ENCODE measurements around the gene CDC42EP5.

Gene CDC42EP5

DNA sequence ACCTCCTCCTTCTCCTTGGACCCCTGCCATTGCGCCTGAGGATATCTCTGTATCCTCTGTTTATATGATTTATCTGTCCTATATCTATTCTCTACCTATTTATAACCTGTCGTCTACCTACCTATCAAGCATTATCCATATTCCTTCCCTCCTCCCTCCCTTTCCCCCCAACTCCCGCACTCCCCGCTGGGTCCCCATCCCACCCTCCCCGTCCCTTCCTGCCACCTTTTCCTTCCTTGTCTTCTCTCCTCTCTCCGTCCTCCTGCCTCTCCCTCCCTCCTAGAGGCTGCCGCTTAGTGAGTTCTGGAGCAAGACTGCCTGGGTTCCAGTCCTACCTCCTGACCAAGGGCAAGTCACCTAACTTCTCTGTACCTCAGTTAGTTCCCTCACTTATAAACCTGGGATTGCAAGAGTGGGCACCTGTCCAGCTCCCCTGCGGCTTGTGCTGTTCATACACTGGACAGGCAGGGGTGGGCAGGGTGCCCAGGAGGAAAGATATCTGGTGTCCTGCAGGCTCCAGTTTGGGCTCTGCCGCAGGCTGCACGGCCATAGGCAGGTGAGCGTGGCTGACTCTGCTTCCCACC is 41.7 kb downstream of the CDC42EP5 start:
- no peaks in the 10 kb centered on the region for H3K79me2 ChIP-seq (ENCODE audit: control insufficient read depth, insufficient read depth, low read length)
- DNase-seq = no peak
- 100% methylated on average over 2 of the region's 11 CpGs for WGBS (ENCODE audit: extremely low coverage, insufficient coverage, low lambda C conversion rate)

DNA sequence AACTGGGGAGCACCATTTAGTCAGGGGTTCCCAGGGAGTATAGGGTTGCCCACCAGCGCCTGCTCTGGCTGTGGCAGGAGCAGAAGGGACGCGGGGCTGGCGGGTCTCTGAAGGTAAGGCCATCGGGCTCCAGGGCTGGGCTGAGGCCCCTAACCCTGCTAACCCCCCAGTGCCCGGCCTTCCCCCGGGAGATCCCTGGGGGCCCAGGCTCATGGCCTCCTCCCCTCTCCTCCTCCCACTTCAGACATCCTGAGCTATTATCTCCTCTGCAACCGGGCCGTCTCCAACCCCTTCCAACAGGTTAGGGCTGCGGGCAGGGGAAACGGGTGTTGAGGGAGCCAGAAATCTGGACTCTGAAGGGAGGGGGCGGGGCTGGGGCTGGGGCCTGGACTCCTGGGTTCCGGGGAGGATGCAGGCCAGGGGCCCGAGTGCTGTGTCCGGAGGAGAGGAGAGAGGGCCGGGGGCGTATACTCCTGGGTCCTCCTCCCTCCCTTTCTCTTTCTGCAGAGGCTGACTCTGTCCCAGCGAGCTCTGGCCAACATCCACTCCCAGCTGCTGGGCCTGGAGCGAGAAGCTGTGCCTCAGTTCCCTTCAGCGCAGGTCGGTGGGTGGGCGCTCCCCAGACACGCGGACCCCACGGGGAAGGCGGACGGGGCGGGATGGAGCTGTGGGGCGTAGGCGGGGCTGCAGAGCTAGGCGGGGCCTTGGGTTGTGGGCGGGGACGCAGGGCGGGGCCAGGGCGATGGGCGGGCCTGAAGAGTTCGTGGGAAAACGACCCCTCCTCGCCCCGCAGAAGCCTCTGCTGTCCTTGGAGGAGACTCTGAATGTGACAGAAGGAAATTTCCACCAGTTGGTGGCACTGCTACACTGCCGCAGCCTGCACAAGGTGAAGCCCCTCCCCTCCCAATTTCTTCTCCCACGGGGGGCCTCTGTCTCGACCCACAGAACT is 42.5 kb downstream of the CDC42EP5 start:
- H3K36me3 ChIP-seq (ENCODE audit: control insufficient read depth, insufficient read depth, low read length) = no peaks in the 10 kb centered on the region
- H3K27ac ChIP-seq (ENCODE audit: low read depth, low read length) = no peak overlapping the region
- no peak overlapping the region for H4K5ac ChIP-seq (ENCODE audit: low read length)
- no peaks in the 10 kb centered on the region for H3K27me3 ChIP-seq (ENCODE audit: insufficient read depth, low read length, poor library complexity)
- peak; percentile 91 for DNase-seq
- no peak overlapping the region for H2BK15ac ChIP-seq (replicated peaks; ENCODE audit: low read depth)
- no peak overlapping the region for H2BK5ac ChIP-seq (ENCODE audit: low read length)
- no CpG with 5 or more reads among the region's 43 CpGs for WGBS (ENCODE audit: extremely low coverage, insufficient coverage, low lambda C conversion rate)
- H3K23ac ChIP-seq (ENCODE audit: low read length) = no peak overlapping the region
- peak overlapping the region; percentile 30 for H3K9ac ChIP-seq (ENCODE audit: low read length)
- no peak overlapping the region for H2BK120ac ChIP-seq (ENCODE audit: low read depth, low read length)
- H3K56ac ChIP-seq (ENCODE audit: low read length) = peak overlapping the region; percentile 81
- no peaks in the 10 kb centered on the region for H3K4me1 ChIP-seq (ENCODE audit: control insufficient read depth, low read depth, low read length)
- H3K4ac ChIP-seq (ENCODE audit: low read depth, low read length) = no peak overlapping the region
- peak overlapping the region; percentile 96 for H3K4me2 ChIP-seq (ENCODE audit: low read length)
- H3K18ac ChIP-seq (ENCODE audit: low read length) = no peak overlapping the region
- no peaks in the 10 kb centered on the region for H3K79me1 ChIP-seq (ENCODE audit: low read length)
- H4K8ac ChIP-seq (ENCODE audit: low read depth, low read length) = no peak overlapping the region
- no peak overlapping the region for H2AK5ac ChIP-seq (ENCODE audit: low read length)
- H3K4me3 ChIP-seq (ENCODE audit: low read length) = no peak overlapping the region
- no peaks in the 10 kb centered on the region for H3K79me2 ChIP-seq (ENCODE audit: control insufficient read depth, insufficient read depth, low read length)

More for the DNA sequence above, 41.7 kb downstream of the CDC42EP5 start:
- Histone ChIP-seq H3K79me1 (ENCODE audit: low read length) (no peaks in the 10 kb centered on the region), H3K27ac (ENCODE audit: low read depth, low read length) (no peak overlapping the region), H3K4me1 (ENCODE audit: control insufficient read depth, low read depth, low read length) (no peaks in the 10 kb centered on the region), H2BK120ac (ENCODE audit: low read depth, low read length) (no peak overlapping the region), H3K27me3 (ENCODE audit: insufficient read depth, low read length, poor library complexity) (no peaks in the 10 kb centered on the region), H3K18ac (ENCODE audit: low read length) (no peak overlapping the region), H2BK15ac (replicated peaks; ENCODE audit: low read depth) (no peak overlapping the region), H3K9ac (ENCODE audit: low read length) (no peak overlapping the region), H3K56ac (ENCODE audit: low read length) (no peak overlapping the region), H3K23ac (ENCODE audit: low read length) (no peak overlapping the region), H3K36me3 (ENCODE audit: control insufficient read depth, insufficient read depth, low read length) (no peaks in the 10 kb centered on the region), H2BK5ac (ENCODE audit: low read length) (no peak overlapping the region), H3K4ac (ENCODE audit: low read depth, low read length) (no peak overlapping the region), H4K5ac (ENCODE audit: low read length) (no peak overlapping the region), H2AK5ac (ENCODE audit: low read length) (no peak overlapping the region), H4K8ac (ENCODE audit: low read depth, low read length) (no peak overlapping the region), H3K4me3 (ENCODE audit: low read length) (no peak overlapping the region), H3K4me2 (ENCODE audit: low read length) (no peak overlapping the region)

DNA sequence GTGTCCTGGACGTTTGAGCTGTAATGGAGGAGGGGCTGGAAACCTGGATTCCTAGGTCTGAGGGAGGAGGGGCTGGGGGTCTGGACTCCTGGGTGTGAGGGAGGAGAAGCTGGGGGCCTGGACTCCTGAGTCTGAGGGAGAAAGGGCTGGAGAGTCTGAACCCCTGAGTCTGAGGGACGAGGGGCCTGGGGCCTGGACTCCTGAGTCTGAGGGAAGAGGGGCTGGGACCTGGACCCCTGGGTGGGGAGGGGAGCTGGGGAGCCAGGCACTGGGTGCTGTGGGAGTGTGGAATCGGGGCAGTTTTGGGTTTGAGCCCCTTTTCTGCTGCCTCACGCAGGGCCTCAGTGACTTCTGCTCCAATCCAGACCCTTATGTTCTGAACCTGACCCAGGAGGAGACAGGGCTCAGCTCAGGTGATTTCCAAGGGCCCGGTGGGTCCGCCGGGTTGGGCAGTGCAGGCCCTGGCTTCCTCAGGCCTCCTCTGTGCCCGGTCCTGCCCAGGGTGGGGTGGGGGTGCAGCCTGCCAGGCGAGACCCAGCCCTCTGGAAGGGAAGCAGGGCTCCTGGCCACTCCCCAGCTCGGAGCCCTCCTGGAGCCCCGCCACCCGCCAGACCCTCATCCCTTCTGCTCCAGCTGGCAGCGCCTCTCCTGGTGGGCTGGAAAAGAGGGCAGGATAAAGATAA is 43.4 kb downstream of the CDC42EP5 start:
- no peak overlapping the region for H2AK5ac ChIP-seq (ENCODE audit: low read length)
- H3K18ac ChIP-seq (ENCODE audit: low read length) = no peak overlapping the region
- no peak overlapping the region for H2BK5ac ChIP-seq (ENCODE audit: low read length)
- no peak for DNase-seq
- H3K79me2 ChIP-seq (ENCODE audit: control insufficient read depth, insufficient read depth, low read length) = no peaks in the 10 kb centered on the region
- no peak overlapping the region for H2BK15ac ChIP-seq (replicated peaks; ENCODE audit: low read depth)
- H3K27me3 ChIP-seq (ENCODE audit: insufficient read depth, low read length, poor library complexity) = no peaks in the 10 kb centered on the region
- H3K27ac ChIP-seq (ENCODE audit: low read depth, low read length) = no peak overlapping the region
- H4K8ac ChIP-seq (ENCODE audit: low read depth, low read length) = no peak overlapping the region
- no peaks in the 10 kb centered on the region for H3K36me3 ChIP-seq (ENCODE audit: control insufficient read depth, insufficient read depth, low read length)
- no peak overlapping the region for H3K23ac ChIP-seq (ENCODE audit: low read length)
- no peak overlapping the region for H3K4me3 ChIP-seq (ENCODE audit: low read length)
- no peak overlapping the region for H3K4ac ChIP-seq (ENCODE audit: low read depth, low read length)
- H3K56ac ChIP-seq (ENCODE audit: low read length) = no peak overlapping the region
- no peak overlapping the region for H4K5ac ChIP-seq (ENCODE audit: low read length)
- H3K4me1 ChIP-seq (ENCODE audit: control insufficient read depth, low read depth, low read length) = no peaks in the 10 kb centered on the region
- no peaks in the 10 kb centered on the region for H3K79me1 ChIP-seq (ENCODE audit: low read length)
- H3K4me2 ChIP-seq (ENCODE audit: low read length) = no peak overlapping the region
- H2BK120ac ChIP-seq (ENCODE audit: low read depth, low read length) = no peak overlapping the region
- H3K9ac ChIP-seq (ENCODE audit: low read length) = no peak overlapping the region
- no CpG with 5 or more reads among the region's 13 CpGs for WGBS (ENCODE audit: extremely low coverage, insufficient coverage, low lambda C conversion rate)

DNA sequence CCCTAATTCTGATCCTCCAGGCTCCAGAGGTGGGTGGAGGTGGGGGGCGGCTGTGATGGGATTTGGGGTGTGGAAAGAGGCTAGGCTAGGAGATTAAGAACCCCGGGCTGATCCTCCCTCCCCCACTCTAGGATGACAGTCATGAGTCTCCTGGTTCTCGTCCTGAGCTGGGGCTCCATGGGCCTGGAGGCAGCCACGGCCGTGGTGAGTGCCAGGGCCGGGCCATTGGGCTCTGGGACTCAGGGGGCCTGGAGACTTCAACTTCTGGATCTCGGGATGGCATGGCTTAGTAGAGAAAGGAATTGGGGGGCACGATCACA is 44.0 kb downstream of the CDC42EP5 start:
- Histone ChIP-seq H2AK5ac (ENCODE audit: low read length) (no peak overlapping the region), H4K8ac (ENCODE audit: low read depth, low read length) (no peak overlapping the region), H4K5ac (ENCODE audit: low read length) (no peak overlapping the region), H3K79me2 (ENCODE audit: control insufficient read depth, insufficient read depth, low read length) (no peaks in the 10 kb centered on the region), H2BK120ac (ENCODE audit: low read depth, low read length) (no peak overlapping the region), H3K4me2 (ENCODE audit: low read length) (no peak overlapping the region), H3K36me3 (ENCODE audit: control insufficient read depth, insufficient read depth, low read length) (no peaks in the 10 kb centered on the region), H3K27me3 (ENCODE audit: insufficient read depth, low read length, poor library complexity) (no peaks in the 10 kb centered on the region), H3K4ac (ENCODE audit: low read depth, low read length) (no peak overlapping the region), H3K56ac (ENCODE audit: low read length) (no peak overlapping the region), H2BK15ac (replicated peaks; ENCODE audit: low read depth) (no peak overlapping the region), H3K18ac (ENCODE audit: low read length) (no peak overlapping the region), H3K4me3 (ENCODE audit: low read length) (no peak overlapping the region), H3K23ac (ENCODE audit: low read length) (no peak overlapping the region), H2BK5ac (ENCODE audit: low read length) (no peak overlapping the region), H3K4me1 (ENCODE audit: control insufficient read depth, low read depth, low read length) (no peaks in the 10 kb centered on the region), H3K79me1 (ENCODE audit: low read length) (no peaks in the 10 kb centered on the region), H3K27ac (ENCODE audit: low read depth, low read length) (no peak overlapping the region), H3K9ac (ENCODE audit: low read length) (no peak overlapping the region)
- DNase-seq = no peak
- no CpG with 5 or more reads among the region's 8 CpGs for WGBS (ENCODE audit: extremely low coverage, insufficient coverage, low lambda C conversion rate)

DNA sequence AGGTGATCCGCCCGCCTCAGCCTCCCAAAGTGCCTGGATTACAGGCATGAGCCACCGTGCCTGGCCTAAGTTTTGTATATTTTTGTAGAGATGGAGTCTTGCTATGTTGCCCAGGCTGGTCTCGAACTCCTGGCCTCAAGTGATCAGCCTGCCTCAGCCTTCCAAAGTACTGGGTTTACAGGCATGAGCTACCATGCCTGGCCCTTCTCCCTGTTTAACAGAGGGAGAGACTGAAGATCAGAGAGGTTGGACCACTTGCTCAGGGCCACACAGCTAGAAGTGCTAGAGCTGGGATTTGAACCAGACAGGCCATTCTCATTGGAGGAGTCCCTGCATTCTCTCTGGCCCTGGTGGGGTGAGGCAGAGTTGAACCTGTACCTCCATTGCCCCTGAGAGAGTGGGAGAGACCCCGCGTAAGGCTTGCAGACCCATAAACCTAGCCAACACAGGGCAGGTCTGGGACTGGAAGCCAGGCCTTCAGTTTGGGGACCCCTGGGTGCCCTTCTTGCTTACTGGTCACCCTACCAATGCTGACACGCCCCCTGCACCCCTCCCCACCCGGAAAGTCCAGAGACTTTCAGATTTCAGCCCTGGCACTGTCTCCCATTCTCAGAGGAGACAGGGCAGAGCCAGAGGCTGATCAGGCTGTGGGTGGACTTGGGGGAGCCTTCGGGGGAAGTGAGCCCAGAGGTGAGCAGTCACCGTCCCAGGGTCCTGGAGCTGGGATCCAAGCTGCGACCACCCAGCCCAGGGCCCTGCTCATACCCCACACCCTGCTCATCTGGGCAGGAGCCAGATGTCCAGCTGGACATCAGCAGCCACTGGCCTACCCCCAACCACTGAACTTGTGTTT is 44.5 kb downstream of the CDC42EP5 start:
- H3K18ac ChIP-seq (ENCODE audit: low read length) = no peak overlapping the region
- H4K5ac ChIP-seq (ENCODE audit: low read length) = no peak overlapping the region
- no peak overlapping the region for H3K4me2 ChIP-seq (ENCODE audit: low read length)
- H3K79me1 ChIP-seq (ENCODE audit: low read length) = no peaks in the 10 kb centered on the region
- H3K36me3 ChIP-seq (ENCODE audit: control insufficient read depth, insufficient read depth, low read length) = no peaks in the 10 kb centered on the region
- no peaks in the 10 kb centered on the region for H3K4me1 ChIP-seq (ENCODE audit: control insufficient read depth, low read depth, low read length)
- no peak overlapping the region for H3K27ac ChIP-seq (ENCODE audit: low read depth, low read length)
- H3K23ac ChIP-seq (ENCODE audit: low read length) = no peak overlapping the region
- no peak overlapping the region for H2BK15ac ChIP-seq (replicated peaks; ENCODE audit: low read depth)
- no peak overlapping the region for H4K8ac ChIP-seq (ENCODE audit: low read depth, low read length)
- WGBS (ENCODE audit: extremely low coverage, insufficient coverage, low lambda C conversion rate) = no CpG with 5 or more reads among the region's 11 CpGs
- H3K79me2 ChIP-seq (ENCODE audit: control insufficient read depth, insufficient read depth, low read length) = no peaks in the 10 kb centered on the region
- H3K4me3 ChIP-seq (ENCODE audit: low read length) = no peak overlapping the region
- no peak overlapping the region for H2BK120ac ChIP-seq (ENCODE audit: low read depth, low read length)
- no peaks in the 10 kb centered on the region for H3K27me3 ChIP-seq (ENCODE audit: insufficient read depth, low read length, poor library complexity)
- no peak overlapping the region for H2BK5ac ChIP-seq (ENCODE audit: low read length)
- no peak for DNase-seq
- no peak overlapping the region for H2AK5ac ChIP-seq (ENCODE audit: low read length)
- no peak overlapping the region for H3K9ac ChIP-seq (ENCODE audit: low read length)
- no peak overlapping the region for H3K56ac ChIP-seq (ENCODE audit: low read length)
- no peak overlapping the region for H3K4ac ChIP-seq (ENCODE audit: low read depth, low read length)
